GM04503 (cell line): Measurements from ENCODE around the gene PGA4.
"Not testable (repeated sequence)": the region's sequence is repeated elsewhere in the genome, so short reads cannot be mapped to it uniquely, and the experiment has no call there.

Experiments
- DNase-seq: peaks from one replicate; pipeline ENCODE4 v3.0.0-alpha.2; 2012; ENCODE audit warnings: low read depth

PGA4 gene

GRCh38 chr11:61250796-61251765, 28.9 kb downstream of the PGA4 start:
- DNase-seq, result not testable (repeated sequence)

GRCh38 chr11:61252332-61252731, 30.2 kb downstream of the PGA4 start:
- DNase-seq, result not testable (repeated sequence)

- DNase-seq, result peak; percentile 5
These were observed 32.4 kb downstream of the PGA4 start for GRCh38 chr11:61254403-61255025.

GRCh38 chr11:61256710-61257482, 34.7 kb downstream of the PGA4 start:
- no peak for DNase-seq

GRCh38 chr11:61258546-61258945, 36.4 kb downstream of the PGA4 start:
- DNase-seq, result no peak

GRCh38 chr11:61259363-61259762, 37.2 kb downstream of the PGA4 start:
- no peak for DNase-seq

GRCh38 chr11:61264371-61264770, 42.2 kb downstream of the PGA4 start:
- DNase-seq, result no peak

- no peak for DNase-seq
These were observed 42.6 kb downstream of the PGA4 start for GRCh38 chr11:61264795-61265194.

GRCh38 chr11:61265357-61265756, 43.2 kb downstream of the PGA4 start:
- DNase-seq, result no peak

GRCh38 chr11:61266602-61267001, 44.5 kb downstream of the PGA4 start:
- DNase-seq, result peak; percentile 9

GRCh38 chr11:61267437-61267841, 45.3 kb downstream of the PGA4 start:
- DNase-seq, result no peak

GRCh38 chr11:61268588-61269250, 46.6 kb downstream of the PGA4 start:
- DNase-seq, result no peak

- DNase-seq, result peak; percentile 42
These were observed 48.4 kb downstream of the PGA4 start for GRCh38 chr11:61270354-61271076.

- DNase-seq, result no peak
These were observed 50.6 kb downstream of the PGA4 start for GRCh38 chr11:61272731-61273130.

GRCh38 chr11:61273178-61274078, 51.3 kb downstream of the PGA4 start:
- DNase-seq, result no peak

- DNase-seq, result no peak
These were observed 51.9 kb downstream of the PGA4 start for GRCh38 chr11:61274084-61274483.

- DNase-seq, result no peak
These were observed 53.0 kb downstream of the PGA4 start for GRCh38 chr11:61275191-61275590.

GRCh38 chr11:61277186-61278000, 55.2 kb downstream of the PGA4 start:
- DNase-seq, result no peak

GRCh38 chr11:61278001-61278470, 55.9 kb downstream of the PGA4 start:
- no peak for DNase-seq
